ENCODE data around the gene CTPS1. TPM values are rescaled to one million over a fixed set of nuclear protein-coding genes. Genes with fewer than 3 reads are reported as not detected.

Gene CTPS1
- total RNA-seq, 1 experiment from 2014 or later = 85.9 TPM

DNA sequence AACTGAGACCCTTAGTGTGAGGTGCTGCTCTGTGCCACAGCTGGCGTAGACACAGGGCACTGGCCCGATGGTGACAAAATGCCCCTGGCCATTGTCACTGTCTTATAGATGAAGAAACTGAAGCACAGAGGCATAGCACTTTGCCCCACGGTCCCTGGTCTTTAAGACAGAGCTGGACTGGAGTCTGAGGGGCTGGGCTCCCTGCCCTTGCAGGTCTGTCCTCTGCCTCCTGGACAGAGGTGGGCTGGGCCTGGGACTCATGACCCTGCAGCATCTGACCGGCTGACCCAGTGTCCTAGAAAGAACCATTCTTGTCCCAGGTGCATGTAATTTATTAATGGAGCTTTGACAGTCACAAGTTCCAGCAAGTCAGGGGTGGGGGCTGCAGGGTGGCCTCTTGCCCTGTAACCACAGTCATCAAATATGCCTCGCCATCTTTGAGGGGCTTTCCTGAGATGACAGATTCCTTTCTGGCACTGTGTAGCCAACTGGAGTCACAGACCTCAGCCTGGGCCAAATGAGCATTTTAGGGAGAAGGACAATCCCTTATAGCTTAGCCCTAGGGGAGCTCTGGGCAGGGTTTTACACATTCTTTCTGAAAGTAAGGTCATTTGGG lies 35.9 kb downstream of the CTPS1 start:
- TF ChIP-seq, protein P1, sequence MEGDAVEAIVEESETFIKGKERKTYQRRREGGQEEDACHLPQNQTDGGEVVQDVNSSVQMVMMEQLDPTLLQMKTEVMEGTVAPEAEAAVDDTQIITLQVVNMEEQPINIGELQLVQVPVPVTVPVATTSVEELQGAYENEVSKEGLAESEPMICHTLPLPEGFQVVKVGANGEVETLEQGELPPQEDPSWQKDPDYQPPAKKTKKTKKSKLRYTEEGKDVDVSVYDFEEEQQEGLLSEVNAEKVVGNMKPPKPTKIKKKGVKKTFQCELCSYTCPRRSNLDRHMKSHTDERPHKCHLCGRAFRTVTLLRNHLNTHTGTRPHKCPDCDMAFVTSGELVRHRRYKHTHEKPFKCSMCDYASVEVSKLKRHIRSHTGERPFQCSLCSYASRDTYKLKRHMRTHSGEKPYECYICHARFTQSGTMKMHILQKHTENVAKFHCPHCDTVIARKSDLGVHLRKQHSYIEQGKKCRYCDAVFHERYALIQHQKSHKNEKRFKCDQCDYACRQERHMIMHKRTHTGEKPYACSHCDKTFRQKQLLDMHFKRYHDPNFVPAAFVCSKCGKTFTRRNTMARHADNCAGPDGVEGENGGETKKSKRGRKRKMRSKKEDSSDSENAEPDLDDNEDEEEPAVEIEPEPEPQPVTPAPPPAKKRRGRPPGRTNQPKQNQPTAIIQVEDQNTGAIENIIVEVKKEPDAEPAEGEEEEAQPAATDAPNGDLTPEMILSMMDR (IDR thresholded peaks at IDR 0.05; ENCODE audit: unreplicated experiment) = no peak
- H3K9me3 Mint-ChIP-seq (ENCODE audit: low read depth, unreplicated experiment) = no peaks in the 10 kb centered on the region
- no peak for DNase-seq
- no peak overlapping the region for H3K27ac Mint-ChIP-seq (ENCODE audit: unreplicated experiment)
- no peaks in the 10 kb centered on the region for H3K27me3 Mint-ChIP-seq (ENCODE audit: unreplicated experiment)
- H3K4me3 Mint-ChIP-seq (ENCODE audit: low read depth, unreplicated experiment) = no peak overlapping the region
- H3K36me3 Mint-ChIP-seq (ENCODE audit: insufficient read depth, unreplicated experiment) = peaks cover 66% of the 10 kb centered on the region
- intact Hi-C loops (cut with micrococcal nuclease; ENCODE audit: unreplicated experiment) = no loop called here
- no peaks in the 10 kb centered on the region for H3K4me1 Mint-ChIP-seq (ENCODE audit: low read depth, unreplicated experiment)
- no TSS peak for BruUV-seq (replicated peaks)
- CTCF ChIA-PET = no interaction called here

DNA sequence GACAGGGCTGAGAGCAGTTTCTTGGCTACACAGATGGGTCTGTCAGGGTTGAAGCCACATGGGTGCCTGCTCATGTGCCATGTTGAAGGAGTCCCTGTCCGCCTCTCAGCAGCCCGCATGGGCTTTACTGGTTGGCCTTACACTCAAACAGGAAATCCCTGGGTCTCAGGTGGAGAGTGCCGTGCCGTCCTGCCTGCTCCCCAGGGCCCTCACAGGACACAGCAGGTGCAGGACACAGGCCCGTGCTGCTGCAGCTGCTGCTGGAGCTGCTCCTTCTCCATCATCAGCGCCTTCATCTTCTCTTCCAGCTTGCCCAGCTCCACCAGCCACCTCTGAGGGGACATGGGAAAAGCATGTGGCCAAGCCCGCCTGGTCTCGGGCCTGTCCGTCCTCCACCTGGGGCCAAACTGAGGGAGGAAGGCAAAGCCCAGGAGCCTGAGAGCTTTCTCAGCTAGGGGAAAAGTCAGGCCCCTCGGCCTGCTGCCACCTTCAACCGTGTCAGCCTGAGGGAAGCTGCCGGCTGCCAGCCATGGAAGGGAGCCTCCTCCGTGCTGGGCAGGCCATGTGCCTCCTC lies 36.5 kb downstream of the CTPS1 start:
- intact Hi-C loops (cut with micrococcal nuclease; ENCODE audit: unreplicated experiment) = no loop called here
- no peaks in the 10 kb centered on the region for H3K9me3 Mint-ChIP-seq (ENCODE audit: low read depth, unreplicated experiment)
- TF ChIP-seq, protein P1 (IDR thresholded peaks at IDR 0.05; ENCODE audit: unreplicated experiment) = no peak
- no peaks in the 10 kb centered on the region for H3K4me1 Mint-ChIP-seq (ENCODE audit: low read depth, unreplicated experiment)
- no peak overlapping the region for H3K4me3 Mint-ChIP-seq (ENCODE audit: low read depth, unreplicated experiment)
- BruUV-seq (replicated peaks) = no TSS peak
- H3K27ac Mint-ChIP-seq (ENCODE audit: unreplicated experiment) = no peak overlapping the region
- H3K27me3 Mint-ChIP-seq (ENCODE audit: unreplicated experiment) = no peaks in the 10 kb centered on the region
- no peak for DNase-seq
- peaks cover 62% of the 10 kb centered on the region for H3K36me3 Mint-ChIP-seq (ENCODE audit: insufficient read depth, unreplicated experiment)
- CTCF ChIA-PET = no interaction called here

DNA sequence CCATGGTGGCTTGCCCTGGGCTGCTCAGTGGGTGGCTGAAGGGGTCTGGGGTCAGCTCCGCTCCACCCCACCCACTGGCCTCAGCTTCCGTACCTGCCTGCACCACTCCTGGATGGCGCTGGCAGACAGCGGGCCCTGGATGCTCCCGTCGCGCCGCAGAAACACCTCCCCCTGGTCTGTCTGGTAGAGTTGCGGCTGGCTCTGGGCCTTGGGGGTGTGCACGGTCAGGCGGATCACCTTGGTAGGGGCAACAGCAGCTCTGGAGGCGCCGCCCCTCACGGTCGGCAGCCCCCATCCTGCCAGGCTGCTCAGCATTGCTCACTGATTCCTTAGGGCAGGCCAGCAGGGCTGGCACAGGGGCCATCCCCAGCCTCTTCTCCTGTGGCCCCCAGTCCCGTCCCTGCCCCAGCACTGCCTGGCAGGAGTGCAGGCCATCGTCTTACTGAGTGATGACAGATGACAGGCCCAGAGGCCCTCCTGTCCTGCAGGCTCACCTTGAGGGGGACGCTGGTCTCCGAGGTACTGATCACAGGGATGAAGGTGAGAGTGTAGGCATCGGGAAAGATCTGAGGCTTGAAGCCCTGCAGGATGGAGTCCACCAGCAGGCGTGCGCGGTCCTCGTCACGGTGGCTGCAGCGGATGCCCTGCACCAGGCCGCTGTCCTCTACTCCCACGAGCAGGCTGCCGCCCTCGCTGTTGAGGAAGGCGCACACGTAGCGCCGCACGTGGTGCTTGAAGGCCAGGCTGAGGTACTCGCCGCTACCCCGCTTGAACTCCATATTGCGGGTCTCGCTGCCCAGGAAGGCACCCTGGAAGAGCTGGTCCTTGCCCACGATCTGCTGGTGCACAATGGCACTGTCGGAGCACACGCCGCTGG lies 37.9 kb downstream of the CTPS1 start:
- intact Hi-C loops (cut with micrococcal nuclease; ENCODE audit: unreplicated experiment) = no loop called here
- no peak for DNase-seq
- H3K9me3 Mint-ChIP-seq (ENCODE audit: low read depth, unreplicated experiment) = no peaks in the 10 kb centered on the region
- H3K27me3 Mint-ChIP-seq (ENCODE audit: unreplicated experiment) = no peaks in the 10 kb centered on the region
- H3K36me3 Mint-ChIP-seq (ENCODE audit: insufficient read depth, unreplicated experiment) = peaks cover 56% of the 10 kb centered on the region
- TF ChIP-seq, protein P1 (IDR thresholded peaks at IDR 0.05; ENCODE audit: unreplicated experiment) = no peak
- no peak overlapping the region for H3K27ac Mint-ChIP-seq (ENCODE audit: unreplicated experiment)
- H3K4me3 Mint-ChIP-seq (ENCODE audit: low read depth, unreplicated experiment) = no peak overlapping the region
- CTCF ChIA-PET = no interaction called here
- no TSS peak for BruUV-seq (replicated peaks)
- no peaks in the 10 kb centered on the region for H3K4me1 Mint-ChIP-seq (ENCODE audit: low read depth, unreplicated experiment)

DNA sequence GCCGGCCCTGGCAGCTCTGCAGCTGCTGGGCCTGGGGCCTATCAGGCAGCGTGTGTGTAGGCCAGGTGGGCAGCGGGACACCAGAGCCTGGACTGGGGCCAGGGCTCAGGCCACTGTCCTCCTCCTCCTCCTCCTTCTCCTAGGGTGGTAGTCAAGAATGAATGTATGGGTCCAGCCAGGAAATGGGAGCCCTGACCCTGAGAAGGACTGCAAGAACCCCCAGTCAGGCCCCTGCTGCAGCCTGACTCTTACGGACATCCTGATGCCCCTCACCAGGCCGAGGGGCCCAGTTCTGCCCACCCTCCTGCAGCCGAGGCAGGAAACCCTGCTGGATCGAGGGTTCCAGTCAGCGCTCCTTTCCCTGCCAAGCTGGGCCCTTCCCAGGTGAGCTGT lies 38.5 kb downstream of the CTPS1 start:
- CTCF ChIA-PET = no interaction called here
- Mint-ChIP-seq H3K4me1 (ENCODE audit: low read depth, unreplicated experiment) (no peaks in the 10 kb centered on the region), H3K27ac (ENCODE audit: unreplicated experiment) (no peak overlapping the region), H3K36me3 (ENCODE audit: insufficient read depth, unreplicated experiment) (peaks cover 55% of the 10 kb centered on the region), H3K9me3 (ENCODE audit: low read depth, unreplicated experiment) (no peaks in the 10 kb centered on the region), H3K27me3 (ENCODE audit: unreplicated experiment) (no peaks in the 10 kb centered on the region), H3K4me3 (ENCODE audit: low read depth, unreplicated experiment) (no peak overlapping the region)
- intact Hi-C loops (cut with micrococcal nuclease; ENCODE audit: unreplicated experiment) = no loop called here
- BruUV-seq (replicated peaks) = no TSS peak
- TF ChIP-seq, protein P1 (IDR thresholded peaks at IDR 0.05; ENCODE audit: unreplicated experiment) = no peak
- DNase-seq = no peak

All from Calu3 (cell line).